ENCODE results near the gene PPP1R14C.

Gene PPP1R14C

GRCh38 chr6:150296890-150297289 lies 154.0 kb downstream of the PPP1R14C start:
- DNase-seq (ENCODE audit: low read depth in 2 of 2), result no peak

- no peak for DNase-seq (ENCODE audit: low read depth in 2 of 2)
These were observed 154.6 kb downstream of the PPP1R14C start for GRCh38 chr6:150297327-150298029.

- DNase-seq (ENCODE audit: low read depth in 2 of 2), result no peak
These were observed 155.2 kb downstream of the PPP1R14C start for GRCh38 chr6:150298030-150298380.

GRCh38 chr6:150298676-150299075 lies 155.8 kb downstream of the PPP1R14C start:
- no peak for DNase-seq (ENCODE audit: low read depth in 2 of 2)

Measured in stimulated activated CD8-positive, alpha-beta memory T cell treated with anti-CD3 and anti-CD28 coated beads, Interleukin-15, amount 100 ng/mL, for 48 hours (primary cell).